SK-N-SH treated with all-trans-retinoic acid at 6 μM for 48 hours (cell line): ENCODE results near the gene MTUS2.

Source experiments
- ESRRG ChIP-seq: fragments of 250-450 bp; sonication (Bioruptor Pico); IDR thresholded peaks from 2 replicates; pipeline ENCODE4 v1.6.1; 2021; ENCODE audit warnings: mild to moderate bottlenecking
- POU6F1 ChIP-seq: fragments of 250-450 bp; sonication (Bioruptor Pico); IDR thresholded peaks from 2 replicates; pipeline ENCODE4 v1.8.0; 2021; ENCODE audit warnings: low read depth, mild to moderate bottlenecking, moderate library complexity, borderline replicate concordance

GRCh38 chr13:29382021-29382420 is 561.9 kb downstream of the MTUS2 start:
- TF ChIP-seq POU6F1 (CRISPR knock-in tag) (no peak), ESRRG (CRISPR knock-in tag) (no peak)
